Cardiac fibroblast (primary cell): Measurements from ENCODE around the gene MRPS18A.

ENCODE experiments used
- DNase-seq, 2 donors: peaks; one replicate each; pipeline versions ENCODE4 v3.0.0 to v3.0.0-alpha.2; 2010; ENCODE audit warnings: low read depth in 2 of 2
- H3K4me3 ChIP-seq, 2 donors: replicated peaks in 1 of 2; 1 replicate in 1 of 2; 2 replicates in 1 of 2; pipeline ENCODE4 v1.5.1; 2011; ENCODE audit warnings: low read depth in 2 of 2, low read length in 2 of 2, mild to moderate bottlenecking in 2 of 2, moderate library complexity in 1 of 2
- CTCF ChIP-seq: IDR thresholded peaks from one replicate; pipeline ENCODE4 v1.5.1; 2011; ENCODE audit warnings: low read depth, mild to moderate bottlenecking, low read length, inconsistent platforms

MRPS18A gene

GRCh38 chr6:43678341-43678740 is 9.2 kb downstream of the MRPS18A start:
- TF ChIP-seq CTCF: no peak
- DNase-seq: no peak
- no peak overlapping the region for H3K4me3 ChIP-seq

- no peak overlapping the region for H3K4me3 ChIP-seq
- no peak for TF ChIP-seq CTCF
- DNase-seq: no peak
Measured at GRCh38 chr6:43677759-43678158, 9.8 kb downstream of the MRPS18A start.

- no peak for TF ChIP-seq CTCF
- no peak overlapping the region for H3K4me3 ChIP-seq
- no peak for DNase-seq
Measured at GRCh38 chr6:43676962-43677606, 10.5 kb downstream of the MRPS18A start.

GRCh38 chr6:43674921-43675320 is 12.7 kb downstream of the MRPS18A start:
- no peak for DNase-seq
- H3K4me3 ChIP-seq: no peak overlapping the region
- TF ChIP-seq CTCF: no peak

GRCh38 chr6:43674291-43674690 is 13.3 kb downstream of the MRPS18A start:
- no peak for DNase-seq
- H3K4me3 ChIP-seq: no peak overlapping the region
- no peak for TF ChIP-seq CTCF

- H3K4me3 ChIP-seq: no peak overlapping the region
- DNase-seq: no peak
- TF ChIP-seq CTCF: no peak
Measured at GRCh38 chr6:43673444-43674084, 14.0 kb downstream of the MRPS18A start.
